ENCODE data around the gene CFI. TPM values are rescaled to one million over a fixed set of nuclear protein-coding genes. Genes with fewer than 3 reads are reported as not detected.

Gene CFI
- total RNA-seq, result 10 to 100 TPM; 12.6 to 30.4 TPM

DNA sequence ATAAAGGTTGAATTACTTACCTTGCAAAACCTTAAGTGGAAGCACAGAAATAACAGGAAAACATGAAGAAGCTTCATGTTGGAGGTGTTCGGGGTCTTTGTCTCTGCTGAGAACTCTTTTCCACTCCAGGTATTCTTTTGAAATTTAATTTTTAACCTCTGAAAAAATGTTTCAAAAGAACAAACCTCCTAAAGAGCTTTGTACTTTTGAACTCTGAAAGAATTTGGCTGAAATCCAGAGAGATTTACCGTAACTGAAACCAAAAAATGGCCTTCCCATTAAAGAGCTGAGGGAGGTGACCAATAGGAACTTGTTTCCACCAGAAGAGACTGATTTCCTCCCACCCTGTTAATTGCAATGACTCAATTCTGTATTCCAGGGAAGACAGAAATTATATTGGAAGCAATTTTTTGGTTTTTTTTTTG lies at the start of gene CFI:
Gene CFI, minus strand, starts transcription at position 105 of the 425 bp plus-strand sequence. Its CDS starts 28 bp downstream, at position 77.
- H3K4me1 ChIP-seq, result no peaks in the 10 kb centered on the region
- TF ChIP-seq, protein P1, sequence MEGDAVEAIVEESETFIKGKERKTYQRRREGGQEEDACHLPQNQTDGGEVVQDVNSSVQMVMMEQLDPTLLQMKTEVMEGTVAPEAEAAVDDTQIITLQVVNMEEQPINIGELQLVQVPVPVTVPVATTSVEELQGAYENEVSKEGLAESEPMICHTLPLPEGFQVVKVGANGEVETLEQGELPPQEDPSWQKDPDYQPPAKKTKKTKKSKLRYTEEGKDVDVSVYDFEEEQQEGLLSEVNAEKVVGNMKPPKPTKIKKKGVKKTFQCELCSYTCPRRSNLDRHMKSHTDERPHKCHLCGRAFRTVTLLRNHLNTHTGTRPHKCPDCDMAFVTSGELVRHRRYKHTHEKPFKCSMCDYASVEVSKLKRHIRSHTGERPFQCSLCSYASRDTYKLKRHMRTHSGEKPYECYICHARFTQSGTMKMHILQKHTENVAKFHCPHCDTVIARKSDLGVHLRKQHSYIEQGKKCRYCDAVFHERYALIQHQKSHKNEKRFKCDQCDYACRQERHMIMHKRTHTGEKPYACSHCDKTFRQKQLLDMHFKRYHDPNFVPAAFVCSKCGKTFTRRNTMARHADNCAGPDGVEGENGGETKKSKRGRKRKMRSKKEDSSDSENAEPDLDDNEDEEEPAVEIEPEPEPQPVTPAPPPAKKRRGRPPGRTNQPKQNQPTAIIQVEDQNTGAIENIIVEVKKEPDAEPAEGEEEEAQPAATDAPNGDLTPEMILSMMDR (IDR thresholded peaks at IDR 0.05), result no peak
- H3K9me3 ChIP-seq, result no peaks in the 10 kb centered on the region
- peak within 1 kb of the TSS; percentile 7 to 30 for H3K4me3 ChIP-seq
- H3K36me3 ChIP-seq, result no peaks in the 10 kb centered on the region
- DNase-seq (ENCODE audit: low spot score), result no peak
- H3K27ac ChIP-seq, result peak within 1 kb of the TSS in 1 of 2 donors; percentile 18
- H3K27me3 ChIP-seq, result no peaks in the 10 kb centered on the region

DNA sequence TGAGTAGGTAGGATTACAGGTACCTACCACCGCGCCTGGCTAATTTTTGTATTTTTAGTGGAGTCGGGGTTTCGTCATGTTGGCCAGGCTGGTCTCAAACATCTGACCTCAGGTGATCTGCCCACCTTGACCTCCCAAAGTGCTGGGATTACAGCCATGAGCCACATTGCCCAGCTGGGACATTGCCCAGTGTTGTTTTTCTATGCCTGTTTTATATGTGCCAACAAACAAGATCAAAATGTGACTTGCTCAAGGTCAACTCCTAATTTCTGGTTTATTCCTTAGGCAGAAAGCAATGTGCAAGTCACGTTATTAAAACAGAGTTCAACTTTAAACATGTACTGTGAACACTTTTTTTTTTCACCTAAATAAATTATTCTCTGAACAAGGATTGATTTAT lies 48.8 kb upstream of the CFI start:
- H3K9me3 ChIP-seq, result no peaks in the 10 kb centered on the region
- no peak overlapping the region for H3K27ac ChIP-seq
- H3K4me1 ChIP-seq, result no peaks in the 10 kb centered on the region
- H3K27me3 ChIP-seq, result no peaks in the 10 kb centered on the region
- no peak overlapping the region for H3K4me3 ChIP-seq
- H3K36me3 ChIP-seq, result no peaks in the 10 kb centered on the region
- no peak for DNase-seq (ENCODE audit: low spot score)
- TF ChIP-seq, protein P1 (IDR thresholded peaks at IDR 0.05), result no peak

DNA sequence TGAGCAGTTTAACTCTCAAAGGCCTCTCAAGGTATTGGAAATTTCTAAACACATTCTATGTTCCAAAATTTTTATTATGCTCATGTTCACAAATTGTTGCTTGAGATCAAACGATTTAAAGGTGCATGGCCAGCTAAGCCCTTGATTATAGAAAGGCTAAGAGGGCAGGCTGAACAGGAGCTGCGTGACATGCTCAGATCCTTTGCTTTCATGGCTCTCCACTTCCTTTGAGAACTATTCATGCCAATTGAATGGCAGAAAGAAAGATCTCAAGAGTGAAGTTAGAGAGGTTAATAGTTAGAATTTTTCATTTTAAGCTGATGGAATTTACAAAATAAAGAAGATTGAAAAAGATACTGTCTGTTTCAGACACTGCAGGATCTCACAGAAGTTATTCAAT lies 46.7 kb upstream of the CFI start:
- Histone ChIP-seq H3K36me3 (no peaks in the 10 kb centered on the region), H3K27me3 (no peaks in the 10 kb centered on the region), H3K4me3 (no peak overlapping the region), H3K27ac (no peak overlapping the region), H3K4me1 (no peaks in the 10 kb centered on the region), H3K9me3 (no peaks in the 10 kb centered on the region)
- DNase-seq (ENCODE audit: low spot score), result no peak
- TF ChIP-seq, protein P1 (IDR thresholded peaks at IDR 0.05), result no peak

DNA sequence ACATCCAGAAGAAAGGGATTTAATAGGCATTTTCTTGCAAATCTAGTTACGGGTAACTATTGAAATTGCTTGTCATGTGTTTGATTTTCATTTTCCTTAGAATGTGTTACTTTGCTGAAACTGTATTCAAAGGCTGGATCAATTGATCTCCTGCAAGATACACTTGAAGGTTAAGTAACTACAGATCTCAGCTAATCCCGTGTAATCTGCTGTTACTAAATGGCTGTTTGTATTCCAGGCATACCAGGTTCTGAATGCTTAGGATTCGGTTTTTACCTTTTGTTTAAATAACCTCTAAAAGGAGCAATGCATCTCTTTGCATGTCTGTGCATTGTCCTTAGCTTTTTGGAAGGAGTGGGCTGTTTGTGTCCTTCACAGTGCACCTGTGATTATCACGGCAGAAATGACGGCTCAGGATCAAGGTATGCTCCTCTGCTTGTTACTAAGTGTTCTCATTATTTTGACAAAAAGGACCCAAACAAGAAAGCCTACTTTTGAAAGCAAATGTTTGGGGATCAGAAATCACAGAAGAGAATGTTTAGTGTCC lies 46.2 kb upstream of the CFI start, which contains the start of gene LRIT3:
Gene LRIT3, plus strand, starts transcription at position 212 of the 547 bp plus-strand sequence. Its CDS starts 95 bp downstream, at position 307.
- H3K27ac ChIP-seq, result no peak within 1 kb of the TSS
- H3K4me3 ChIP-seq, result no peak within 1 kb of the TSS
- no peak for DNase-seq (ENCODE audit: low spot score)
- no peaks in the 10 kb centered on the region for H3K9me3 ChIP-seq
- TF ChIP-seq, protein P1 (IDR thresholded peaks at IDR 0.05), result no peak
- no peaks in the 10 kb centered on the region for H3K27me3 ChIP-seq
- H3K4me1 ChIP-seq, result no peaks in the 10 kb centered on the region
- H3K36me3 ChIP-seq, result no peaks in the 10 kb centered on the region

DNA sequence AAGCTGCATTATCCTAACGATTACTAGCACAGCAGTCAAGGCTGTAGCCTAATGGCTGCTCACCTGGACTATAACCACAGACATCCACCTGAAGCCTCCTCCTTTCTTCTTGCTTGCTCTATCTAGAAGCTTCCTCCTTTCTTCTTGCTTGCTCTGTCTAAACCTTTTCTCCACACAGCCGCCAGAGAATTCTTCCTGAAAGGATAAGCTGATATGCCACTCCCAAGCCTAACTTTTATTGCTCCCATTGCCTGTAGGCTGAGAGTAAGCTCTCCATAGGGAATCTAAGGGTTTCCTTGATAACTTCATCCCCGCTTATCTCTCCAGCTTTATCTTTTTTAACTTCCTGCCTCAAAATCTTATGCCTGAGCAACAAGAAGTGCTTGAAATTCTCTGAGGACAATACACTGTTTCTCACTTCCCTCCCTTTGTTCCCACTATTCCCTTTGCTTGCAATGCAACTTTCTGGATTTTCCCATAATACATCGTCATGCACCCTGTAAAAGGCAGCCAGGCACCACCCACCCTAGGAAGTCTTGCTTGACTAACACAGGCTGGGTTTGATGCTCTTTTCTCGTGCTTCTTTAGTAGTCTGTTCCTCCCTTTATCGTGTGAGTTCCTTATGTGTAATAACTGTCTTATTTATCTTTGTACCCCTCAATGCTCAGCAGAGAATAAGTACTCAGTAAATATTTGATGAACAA lies 44.7 kb upstream of the CFI start:
- Histone ChIP-seq H3K4me1 (no peaks in the 10 kb centered on the region), H3K27me3 (no peaks in the 10 kb centered on the region), H3K36me3 (no peaks in the 10 kb centered on the region), H3K4me3 (no peak overlapping the region), H3K27ac (no peak overlapping the region), H3K9me3 (no peaks in the 10 kb centered on the region)
- DNase-seq (ENCODE audit: low spot score), result no peak
- TF ChIP-seq, protein P1 (IDR thresholded peaks at IDR 0.05), result no peak

Measured in right atrium auricular region (tissue), 2 donors.